IMR-90 (cell line): ENCODE data around the gene TNFRSF14. TPM values are rescaled to one million over a fixed set of nuclear protein-coding genes. Genes with fewer than 3 reads are reported as not detected.

ENCODE experiments used
- ATAC-seq: fragments of 200-7000 bp; cut with Tn5 transposase; 2 replicates; pipeline ENCODE4 v1.9.1; 2020; ENCODE audit warnings: low read depth, mild to moderate bottlenecking, moderate library complexity
- BruUV-seq: library from RNA; stranded (reverse); fragments of 400-500 nt; replicated peaks from 2 replicates; lab custom pipeline; 2021; lab: Mats Ljungman, UMichigan
- CTCF ChIA-PET: fragments of 300-600 bp; formaldehyde crosslinking; extraction: SDS; loops from one replicate; lab custom pipeline; 2021; ENCODE audit warnings: antibody characterized with exemption; lab: Yijun Ruan, JAX
- POLR2A ChIA-PET: fragments of 300-600 bp; sonication (Branson Sonifier 250); formaldehyde crosslinking; loops from one replicate; lab custom pipeline; 2022; ENCODE audit warnings: antibody characterized with exemption; ENCODE audit not compliant: unreplicated experiment; lab: Charles Lee
- DNase-seq: peaks from one replicate; pipeline ENCODE4 v3.0.0; 2013
- H2AFZ ChIP-seq: replicated peaks from 2 replicates; pipeline ENCODE3; 2013; ENCODE audit warnings: low read length, mild to moderate bottlenecking; ENCODE audit not compliant: poor library complexity
- H2AK5ac ChIP-seq: 2 replicates; pipeline ENCODE4 v1.6.1; 2013; ENCODE audit warnings: low read depth, low read length, inconsistent platforms
- H2AK9ac ChIP-seq: replicated peaks from 2 replicates; pipeline ENCODE3; 2013; ENCODE audit warnings: mild to moderate bottlenecking, low read depth, low read length, moderate library complexity; ENCODE audit not compliant: poor library complexity
- H2BK120ac ChIP-seq: 2 replicates; pipeline ENCODE4 v1.6.1; 2013; ENCODE audit warnings: low read depth, low read length, inconsistent platforms
- H2BK15ac ChIP-seq: 3 replicates; pipeline ENCODE4 v1.6.1; 2013; ENCODE audit warnings: low read depth, low read length, inconsistent platforms
- H2BK20ac ChIP-seq: 2 replicates; pipeline ENCODE4 v1.6.1; 2013; ENCODE audit warnings: low read depth, mild to moderate bottlenecking, inconsistent platforms, low read length, moderate library complexity
- H2BK5ac ChIP-seq: 2 replicates; pipeline ENCODE4 v1.6.1; 2013; ENCODE audit warnings: mild to moderate bottlenecking, low read depth, low read length, inconsistent platforms; ENCODE audit not compliant: poor library complexity, severe bottlenecking
- H3K14ac ChIP-seq: replicated peaks from 2 replicates; pipeline ENCODE4 v1.6.1; 2013; ENCODE audit warnings: low read depth, low read length, inconsistent platforms
- H3K18ac ChIP-seq: 2 replicates; pipeline ENCODE4 v1.6.1; 2013; ENCODE audit warnings: low read depth, low read length, control low read depth
- H3K23ac ChIP-seq: 2 replicates; pipeline ENCODE4 v1.6.1; 2013; ENCODE audit warnings: low read depth, low read length, inconsistent platforms
- H3K27ac ChIP-seq: 2 replicates; pipeline ENCODE4 v1.5.1; 2013; ENCODE audit warnings: mild to moderate bottlenecking, control low read depth, low read length; ENCODE audit not compliant: insufficient read depth
- H3K27me3 ChIP-seq: 2 replicates; pipeline ENCODE4 v1.6.1; 2013; ENCODE audit warnings: low read length; ENCODE audit not compliant: control insufficient read depth, insufficient read depth
- H3K36me3 ChIP-seq: 2 replicates; pipeline ENCODE4 v1.6.1; 2013; ENCODE audit warnings: low read length, mixed read lengths; ENCODE audit not compliant: control insufficient read depth, insufficient read depth
- H3K4ac ChIP-seq: 2 replicates; pipeline ENCODE4 v1.6.1; 2013; ENCODE audit warnings: low read depth, low read length, inconsistent platforms
- H3K4me1 ChIP-seq: 2 replicates; pipeline ENCODE4 v1.6.1; 2013; ENCODE audit warnings: low read length, mixed read lengths; ENCODE audit not compliant: control insufficient read depth, insufficient read depth
- H3K4me2 ChIP-seq: 2 replicates; pipeline ENCODE4 v1.6.1; 2013; ENCODE audit warnings: low read depth, mild to moderate bottlenecking, control low read depth, low read length, moderate library complexity
- H3K4me3 ChIP-seq: 2 replicates; pipeline ENCODE4 v1.5.1; 2013; ENCODE audit warnings: low read depth, mild to moderate bottlenecking, control low read depth, low read length, moderate library complexity; ENCODE audit not compliant: insufficient read depth
- H3K56ac ChIP-seq: 2 replicates; pipeline ENCODE4 v1.6.1; 2013; ENCODE audit warnings: low read length, inconsistent platforms; ENCODE audit not compliant: insufficient read depth; ENCODE audit errors: extremely low read depth
- H3K79me1 ChIP-seq, 2 experiments: 2 replicates each; pipeline ENCODE4 v1.6.1; 2013; ENCODE audit warnings: low read length in 2 of 2, inconsistent platforms in 1 of 2, low read depth in 1 of 2
- H3K9ac ChIP-seq: 2 replicates; pipeline ENCODE4 v1.6.1; 2013; ENCODE audit warnings: low read depth, low read length, control low read depth
- H3K9me1 ChIP-seq: 2 replicates; pipeline ENCODE4 v1.6.1; 2013; ENCODE audit warnings: low read length, inconsistent platforms; ENCODE audit not compliant: insufficient read depth
- H3K9me3 ChIP-seq: 2 replicates; pipeline ENCODE4 v1.6.1; 2013; ENCODE audit warnings: low read length; ENCODE audit not compliant: control insufficient read depth, insufficient read depth
- H4K20me1 ChIP-seq: 2 replicates; pipeline ENCODE4 v1.6.1; 2013; ENCODE audit warnings: low read length, inconsistent platforms; ENCODE audit not compliant: insufficient read depth
- H4K5ac ChIP-seq: 2 replicates; pipeline ENCODE4 v1.6.1; 2013; ENCODE audit warnings: mild to moderate bottlenecking, low read depth, low read length, control low read depth
- H4K8ac ChIP-seq, 2 experiments: 2 replicates each; pipeline ENCODE4 v1.6.1; 2013; ENCODE audit warnings: low read depth in 2 of 2, low read length in 2 of 2, control low read depth in 1 of 2, inconsistent platforms in 1 of 2
- H4K91ac ChIP-seq: 2 replicates; pipeline ENCODE4 v1.6.1; 2013; ENCODE audit warnings: low read depth, low read length, inconsistent platforms; ENCODE audit not compliant: insufficient read depth
- RCOR1 ChIP-seq: IDR thresholded peaks from 2 replicates; pipeline ENCODE4 v1.6.1; 2012; ENCODE audit warnings: mild to moderate bottlenecking, low read length, improper control_type of control experiment; ENCODE audit not compliant: insufficient replicate concordance
- WGBS, 2 experiments: methylation state at CpG; one replicate each; pipeline versions ENCODE4 v1.1.5 to v1.1.7; 2013; ENCODE audit warnings: missing lambda C conversion rate in 2 of 2; ENCODE audit not compliant: insufficient read length in 1 of 2; ENCODE audit errors: extremely low coverage in 2 of 2; 5-methylcytosine and 5-hydroxymethylcytosine counted together
- dilution Hi-C: fragments of 300-500 bp; cut with HindIII; formaldehyde crosslinking; loops from one replicate; pipeline ENCODE4 v1.14.3; 2018; ENCODE audit warnings: low sequenced_read_pairs; ENCODE audit not compliant: unreplicated experiment
- in situ Hi-C: fragments of 300-500 bp; cut with MboI; formaldehyde crosslinking; loops from 3 replicates; pipeline ENCODE4 v1.14.3; 2019; ENCODE audit warnings: low sequenced_read_pairs, inconsistent platforms, mixed read lengths
- intact Hi-C: fragments of 100-400 bp; cut with micrococcal nuclease; formaldehyde crosslinking; loops from 2 replicates; pipeline ENCODE4 v1.10.0; 2022
- polyA plus RNA-seq, 3 experiments: library from polyadenylated mRNA; depleted of rRNA; stranded (reverse); fragments of >200 nt; gene quantifications; 2 replicates each; pipeline ENCODE4 v1.2.3, GENCODE V29; 2012; ENCODE audit warnings: low replicate concordance in 1 of 3
- total RNA-seq: library from RNA; depleted of rRNA; stranded (reverse); fragments of >200 nt; gene quantifications from 2 replicates; pipeline ENCODE4 v1.2.3, GENCODE V29; 2012
- TF ChIP-seq, protein P1 (sequence below): fragments of 150-350 bp; IDR thresholded peaks from 2 replicates; pipeline ENCODE4 v1.6.1; 2017; ENCODE audit warnings: mild to moderate bottlenecking, antibody characterized with exemption, low read length, low read depth

The TNFRSF14 gene
- total and polyA plus RNA-seq, 2 of the 4 experiments (the other 2 are of a cell fraction) = 1.3 to 4.2 TPM

DNA sequence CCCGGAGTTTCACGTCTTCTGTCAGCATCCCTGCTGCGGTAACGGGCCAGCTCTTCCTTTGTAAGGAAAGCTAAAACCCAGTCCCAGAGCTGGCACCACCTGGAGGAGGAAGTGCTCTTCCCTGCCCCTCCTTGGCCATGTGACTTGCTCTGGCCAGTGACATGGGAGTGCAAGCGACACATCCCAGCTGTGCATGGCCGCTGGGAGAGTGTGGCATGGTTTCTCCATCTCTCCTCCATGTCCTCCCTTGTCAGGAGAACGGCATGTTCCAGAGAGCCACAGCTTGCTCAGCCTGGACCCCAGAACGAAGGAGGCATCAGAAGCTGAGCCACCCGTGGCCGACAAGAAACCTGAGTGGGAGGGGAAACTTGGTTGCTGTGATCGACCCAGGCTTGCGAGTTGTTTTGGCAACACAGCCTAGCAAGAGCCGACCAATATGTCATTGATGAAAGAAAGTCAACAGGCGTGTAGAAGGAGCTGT, 27.7 kb downstream of the TNFRSF14 start:
- dilution Hi-C loops = no loop called here

More for the DNA sequence above, 27.7 kb downstream of the TNFRSF14 start:
- DNase-seq (peak; percentile 11), ATAC-seq (no peak)
- Histone ChIP-seq H2BK5ac (no peak overlapping the region), H3K27me3 (peaks cover 5% of the 10 kb centered on the region), H4K91ac (0 out of 2 replicates have a peak overlapping the region, but pooled peaks have one; percentile 23), H3K14ac (0 out of 2 replicates have a peak overlapping the region, but pooled peaks have one; percentile 53), H3K23ac (no peak overlapping the region; the same call in 1 of the 2 replicates), H3K9me3 (no peaks in the 10 kb centered on the region), H2AK9ac (peak overlapping the region; percentile 63), H3K56ac (no peak overlapping the region), H3K18ac (no peak overlapping the region), H3K9ac (no peak overlapping the region), H4K20me1 (no peaks in the 10 kb centered on the region; the same call in 1 of the 2 replicates), H4K8ac (peak overlapping the region in 1 of 2 experiments; percentile 30; a peak in 2 of 4 replicates), H3K4me3 (no peak overlapping the region), H2BK120ac (no peak overlapping the region), H2BK15ac (no peak overlapping the region), H3K27ac (no peak overlapping the region), H3K4ac (0 out of 2 replicates have a peak overlapping the region, but pooled peaks have one; percentile 38), H3K4me1 (peaks cover 14% of the 10 kb centered on the region), H2BK20ac (no peak overlapping the region), H3K9me1 (peaks cover 5% of the 10 kb centered on the region), H3K79me1 (peaks cover 0 to 26% of the 10 kb centered on the region in 2 experiments; a peak in 2 of 4 replicates), H2AK5ac (no peak overlapping the region), H2AFZ (peak overlapping the region; percentile 67), H3K36me3 (peaks cover under 1% of the 10 kb centered on the region; the same call in 1 of the 2 replicates), H3K4me2 (peak overlapping the region; percentile 64; the same call in 1 of the 2 replicates), H4K5ac (no peak overlapping the region)
- 10% methylated on average over 6 of the region's 14 CpGs; no CpG with 5 or more reads in 1 of the 2 experiments for WGBS, 2 experiments
- in situ Hi-C loops (no loop called here), intact Hi-C loops (no loop called here)
- ChIA-PET POLR2A (no interaction called here), CTCF (interaction anchor here (0.6 kb wide), 1 partner anchor 1083 kb away, joined by 3 read pairs; no protein-coding TSS in a partner anchor)
- TF ChIP-seq, protein P1, sequence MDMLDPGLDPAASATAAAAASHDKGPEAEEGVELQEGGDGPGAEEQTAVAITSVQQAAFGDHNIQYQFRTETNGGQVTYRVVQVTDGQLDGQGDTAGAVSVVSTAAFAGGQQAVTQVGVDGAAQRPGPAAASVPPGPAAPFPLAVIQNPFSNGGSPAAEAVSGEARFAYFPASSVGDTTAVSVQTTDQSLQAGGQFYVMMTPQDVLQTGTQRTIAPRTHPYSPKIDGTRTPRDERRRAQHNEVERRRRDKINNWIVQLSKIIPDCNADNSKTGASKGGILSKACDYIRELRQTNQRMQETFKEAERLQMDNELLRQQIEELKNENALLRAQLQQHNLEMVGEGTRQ = peak; percentile 69
- no peak for TF ChIP-seq RCOR1
- no TSS peak for BruUV-seq
